GM23248 (cell line): Measurements from ENCODE around the gene NTN5. TPM values are rescaled to one million over a fixed set of nuclear protein-coding genes. Genes with fewer than 3 reads are reported as not detected.

Source experiments
- DNase-seq: peaks from one replicate; pipeline ENCODE4 v3.0.0-alpha.2; 2015
- H2AFZ ChIP-seq: fragments of 200-600 bp; sonication (generic); 2 replicates; pipeline ENCODE4 v1.6.1; 2016; ENCODE audit warnings: antibody characterized with exemption
- H3F3A ChIP-seq: fragments of 200-600 bp; sonication (generic); 2 replicates; pipeline ENCODE4 v1.6.1; 2016; ENCODE audit warnings: mild to moderate bottlenecking, antibody characterized with exemption, mixed run types; ENCODE audit not compliant: insufficient read depth
- H3K27ac ChIP-seq: fragments of 200-600 bp; sonication (generic); 2 replicates; pipeline ENCODE4 v1.5.1; 2016; ENCODE audit warnings: mild to moderate bottlenecking
- H3K27me3 ChIP-seq: fragments of 200-600 bp; sonication (generic); replicated peaks from 2 replicates; pipeline ENCODE4 v1.6.1; 2016; ENCODE audit warnings: mild to moderate bottlenecking; ENCODE audit not compliant: insufficient read depth
- H3K36me3 ChIP-seq: fragments of 200-600 bp; sonication (generic); 2 replicates; pipeline ENCODE4 v1.6.1; 2016; ENCODE audit warnings: low read depth, mild to moderate bottlenecking
- H3K4me1 ChIP-seq: fragments of 200-600 bp; sonication (generic); 2 replicates; pipeline ENCODE4 v1.6.1; 2016; ENCODE audit warnings: mild to moderate bottlenecking; ENCODE audit not compliant: insufficient read depth
- H3K4me2 ChIP-seq: fragments of 200-600 bp; sonication (generic); one replicate; pipeline ENCODE4 v1.6.1; 2016; ENCODE audit warnings: mild to moderate bottlenecking; ENCODE audit not compliant: unreplicated experiment
- H3K4me3 ChIP-seq: fragments of 200-600 bp; sonication (generic); 2 replicates; pipeline ENCODE4 v1.5.1; 2016; ENCODE audit warnings: mild to moderate bottlenecking
- H3K79me2 ChIP-seq: fragments of 200-600 bp; sonication (generic); 2 replicates; pipeline ENCODE4 v1.6.1; 2016; ENCODE audit warnings: mild to moderate bottlenecking; ENCODE audit not compliant: insufficient read depth
- H3K9ac ChIP-seq: fragments of 200-600 bp; sonication (generic); 2 replicates; pipeline ENCODE4 v1.6.1; 2016; ENCODE audit warnings: mild to moderate bottlenecking
- H3K9me2 ChIP-seq: fragments of 200-600 bp; sonication (generic); 2 replicates; pipeline ENCODE4 v1.6.1; 2016; ENCODE audit warnings: mixed run types, mild to moderate bottlenecking, moderate library complexity; ENCODE audit not compliant: insufficient read depth
- H3K9me3 ChIP-seq: fragments of 200-600 bp; sonication (generic); one replicate; pipeline ENCODE4 v1.6.1; 2017; ENCODE audit warnings: low read depth
- H4K20me1 ChIP-seq: fragments of 200-600 bp; sonication (generic); 2 replicates; pipeline ENCODE4 v1.6.0; 2016; ENCODE audit not compliant: insufficient read depth
- EZH2 ChIP-seq: fragments of 200-600 bp; sonication (generic); IDR thresholded peaks from 2 replicates; pipeline ENCODE4 v1.6.1; 2018; ENCODE audit warnings: antibody characterized with exemption, mild to moderate bottlenecking; ENCODE audit not compliant: insufficient read depth, poor library complexity, severe bottlenecking
- EZH2phosphoT487 ChIP-seq: fragments of 200-600 bp; sonication (generic); IDR thresholded peaks from 2 replicates; pipeline ENCODE4 v1.6.1; 2018; ENCODE audit warnings: antibody characterized with exemption, moderate library complexity, mild to moderate bottlenecking, low read depth; ENCODE audit not compliant: insufficient read depth
- WGBS, 2 experiments: methylation state at CpG; one replicate each; pipeline ENCODE4 v1.1.6; 2015 to 2017; ENCODE audit warnings: low lambda C conversion rate in 2 of 2, low coverage in 1 of 2; ENCODE audit errors: missing lambda C conversion rate in 2 of 2; 5-methylcytosine and 5-hydroxymethylcytosine counted together
- in situ Hi-C: fragments of 300-500 bp; cut with MboI; formaldehyde crosslinking; loops from 2 replicates; pipeline ENCODE4 v1.15.0; 2020
- polyA plus RNA-seq: library from polyadenylated mRNA; unstranded; fragments of >200 nt; fragmentation: Nextera tagmentation; extraction: Ambion mirVana; gene quantifications from 2 replicates; pipeline ENCODE4 v1.2.1, GENCODE V29; 2016
- total RNA-seq: library from RNA; depleted of rRNA; stranded (reverse); fragments of >200 nt; shearing (Covaris generic); gene quantifications from 2 replicates; pipeline ENCODE4 v1.2.3, GENCODE V29; 2014; rRNA removed

NTN5 gene
- total and polyA plus RNA-seq, 2 experiments from 2014 or later: 0.32 TPM; not detected in 1

GRCh38 chr19:48613024-48613851 lies 59.6 kb downstream of the NTN5 start:
- peaks cover 21% of the 10 kb centered on the region for H3K36me3 ChIP-seq
- H3K4me3 ChIP-seq: no peak overlapping the region
- H2AFZ ChIP-seq: no peak overlapping the region
- WGBS, 2 experiments: 80 to 85% methylated on average over 37 to 38 of the region's 39 CpGs
- in situ Hi-C loops: no loop called here
- no peaks in the 10 kb centered on the region for H3K9me3 ChIP-seq
- H3K4me2 ChIP-seq: no peak overlapping the region
- H3K4me1 ChIP-seq: peaks cover 14% of the 10 kb centered on the region
- TF ChIP-seq EZH2phosphoT487 (no peak), EZH2 (no peak)
- H3K27ac ChIP-seq: no peak overlapping the region
- no peaks in the 10 kb centered on the region for H3K9me2 ChIP-seq
- DNase-seq: no peak
- H3K27me3 ChIP-seq: no peaks in the 10 kb centered on the region
- peaks cover 26% of the 10 kb centered on the region for H3K79me2 ChIP-seq
- peaks cover 12% of the 10 kb centered on the region; the same call in 1 of the 2 replicates for H4K20me1 ChIP-seq
- H3F3A ChIP-seq: peaks cover 20% of the 10 kb centered on the region; the same call in 1 of the 2 replicates
- no peak overlapping the region for H3K9ac ChIP-seq

- in situ Hi-C loops: no loop called here
- H4K20me1 ChIP-seq: 0 out of 2 replicates have a peak, but pooled peaks cover 4% of the 10 kb centered on the region
- no peak for DNase-seq
- no peaks in the 10 kb centered on the region for H3K9me3 ChIP-seq
- H3K4me3 ChIP-seq: no peak overlapping the region
- no peak overlapping the region for H3K27ac ChIP-seq
- peaks cover 16% of the 10 kb centered on the region for H3K36me3 ChIP-seq
- peaks cover 12% of the 10 kb centered on the region for H3K79me2 ChIP-seq
- H3K4me2 ChIP-seq: no peak overlapping the region
- 87 to 88% methylated on average over 14 of the region's 14 CpGs for WGBS, 2 experiments
- H3K27me3 ChIP-seq: no peaks in the 10 kb centered on the region
- no peaks in the 10 kb centered on the region for H3K9me2 ChIP-seq
- TF ChIP-seq EZH2phosphoT487 (no peak), EZH2 (no peak)
- H3F3A ChIP-seq: peaks cover 12% of the 10 kb centered on the region; the same call in 1 of the 2 replicates
- no peak overlapping the region for H3K9ac ChIP-seq
- peaks cover 4% of the 10 kb centered on the region; the same call in 1 of the 2 replicates for H3K4me1 ChIP-seq
- no peak overlapping the region for H2AFZ ChIP-seq
Observed at GRCh38 chr19:48611872-48612271, 60.9 kb downstream of the NTN5 start.

Other genes starting within 250 kb of the NTN5 start
- 36.6 and 38.7 TPM in 2 replicates for gene GRWD1, start 227.0 kb downstream of the NTN5 start, total RNA-seq
- 34.1 and 41.5 TPM in 2 replicates for gene GRWD1, start 227.0 kb downstream of the NTN5 start, polyA plus RNA-seq
- 0.97 and 1.1 TPM in 2 replicates for gene KCNJ14, start 217.4 kb downstream of the NTN5 start, total RNA-seq
- gene KCNJ14, start 217.4 kb downstream of the NTN5 start, polyA plus RNA-seq: 0.47 and 0.48 TPM in 2 replicates
- 80.7 and 86.0 TPM in 2 replicates for gene CYTH2, start 203.6 kb downstream of the NTN5 start, total RNA-seq
- gene CYTH2, start 203.6 kb downstream of the NTN5 start, polyA plus RNA-seq: 40.9 and 41.6 TPM in 2 replicates
- gene LMTK3, start 161.2 kb downstream of the NTN5 start, total RNA-seq: 0.22 TPM in 1 of 2 replicates, not detected in the other
- not detected in 2 replicates for gene LMTK3, start 161.2 kb downstream of the NTN5 start, polyA plus RNA-seq
- not detected in 2 replicates for gene SULT2B1, start 120.8 kb downstream of the NTN5 start, total RNA-seq
- gene SULT2B1, start 120.8 kb downstream of the NTN5 start, polyA plus RNA-seq: not detected in 2 replicates
- gene SPACA4, start 66.3 kb downstream of the NTN5 start, total RNA-seq: not detected in 2 replicates
- not detected in 2 replicates for gene SPACA4, start 66.3 kb downstream of the NTN5 start, polyA plus RNA-seq
- gene FAM83E, start 57.9 kb downstream of the NTN5 start, total RNA-seq: not detected in 2 replicates
- not detected in 2 replicates for gene FAM83E, start 57.9 kb downstream of the NTN5 start, polyA plus RNA-seq
- 1,266 and 1,345 TPM in 2 replicates for gene RPL18, start 53.8 kb downstream of the NTN5 start, total RNA-seq
- 659 and 663 TPM in 2 replicates for gene RPL18, start 53.8 kb downstream of the NTN5 start, polyA plus RNA-seq
- gene SPHK2, start 53.5 kb downstream of the NTN5 start, total RNA-seq: 5.2 and 7.2 TPM in 2 replicates
- 9.9 and 11.4 TPM in 2 replicates for gene SPHK2, start 53.5 kb downstream of the NTN5 start, polyA plus RNA-seq
- 5.9 and 6.7 TPM in 2 replicates for gene DBP, start 35.6 kb downstream of the NTN5 start, total RNA-seq
- 3.3 and 3.7 TPM in 2 replicates for gene DBP, start 35.6 kb downstream of the NTN5 start, polyA plus RNA-seq
- 1.1 and 1.6 TPM in 2 replicates for gene CA11, start 26.8 kb downstream of the NTN5 start, total RNA-seq
- gene CA11, start 26.8 kb downstream of the NTN5 start, polyA plus RNA-seq: 2.7 and 3.5 TPM in 2 replicates
- gene FUT2, start 23.0 kb upstream of the NTN5 start, total RNA-seq: not detected in 2 replicates
- gene FUT2, start 23.0 kb upstream of the NTN5 start, polyA plus RNA-seq: 0.24 and 0.25 TPM in 2 replicates
- gene MAMSTR, start 46.7 kb upstream of the NTN5 start, total RNA-seq: 0.22 TPM in 1 of 2 replicates, not detected in the other
- gene MAMSTR, start 46.7 kb upstream of the NTN5 start, polyA plus RNA-seq: 2.7 and 3.1 TPM in 2 replicates
- gene RASIP1, start 67.6 kb upstream of the NTN5 start, total RNA-seq: not detected in 2 replicates
- gene RASIP1, start 67.6 kb upstream of the NTN5 start, polyA plus RNA-seq: 0.09 and 0.44 TPM in 2 replicates
- not detected in 2 replicates for gene IZUMO1, start 73.9 kb upstream of the NTN5 start, total RNA-seq
- gene IZUMO1, start 73.9 kb upstream of the NTN5 start, polyA plus RNA-seq: not detected in 2 replicates
- gene FUT1, start 79.6 kb upstream of the NTN5 start, total RNA-seq: not detected in 2 replicates
- gene FUT1, start 79.6 kb upstream of the NTN5 start, polyA plus RNA-seq: not detected in 2 replicates
- gene FGF21, start 82.5 kb upstream of the NTN5 start, total RNA-seq: not detected in 2 replicates
- not detected in 2 replicates for gene FGF21, start 82.5 kb upstream of the NTN5 start, polyA plus RNA-seq
- gene BCAT2, start 138.0 kb upstream of the NTN5 start, total RNA-seq: 29.7 and 34.7 TPM in 2 replicates
- 48.5 and 51.2 TPM in 2 replicates for gene BCAT2, start 138.0 kb upstream of the NTN5 start, polyA plus RNA-seq
- gene HSD17B14, start 163.5 kb upstream of the NTN5 start, total RNA-seq: 2.6 and 3.9 TPM in 2 replicates
- gene HSD17B14, start 163.5 kb upstream of the NTN5 start, polyA plus RNA-seq: 3.7 and 4.4 TPM in 2 replicates
- 12.3 and 14.2 TPM in 2 replicates for gene PLEKHA4, start 195.6 kb upstream of the NTN5 start, total RNA-seq
- gene PLEKHA4, start 195.6 kb upstream of the NTN5 start, polyA plus RNA-seq: 16.6 and 19.4 TPM in 2 replicates
- 63.8 and 71.3 TPM in 2 replicates for gene PPP1R15A, start 199.4 kb upstream of the NTN5 start, total RNA-seq
- gene PPP1R15A, start 199.4 kb upstream of the NTN5 start, polyA plus RNA-seq: 78.9 and 83.0 TPM in 2 replicates
- gene TULP2, start 225.7 kb upstream of the NTN5 start, total RNA-seq: not detected in 2 replicates
- gene TULP2, start 225.7 kb upstream of the NTN5 start, polyA plus RNA-seq: not detected in 2 replicates
- gene NUCB1, start 227.3 kb upstream of the NTN5 start, total RNA-seq: 362 and 401 TPM in 2 replicates
- gene NUCB1, start 227.3 kb upstream of the NTN5 start, polyA plus RNA-seq: 412 and 438 TPM in 2 replicates